GM18867 (cell line): ENCODE results near the gene TOM1L2.
"Not testable (repeated sequence)": the region's sequence is repeated elsewhere in the genome, so short reads cannot be mapped to it uniquely, and the experiment has no call there.

Experiments used
- ATAC-seq: cut with Tn5 transposase; IDR thresholded peaks from one replicate; pipeline ENCODE4 v1.9.1; 2021; ENCODE audit warnings: mild to moderate bottlenecking, moderate library complexity; ENCODE audit not compliant: unreplicated experiment

The TOM1L2 gene

GRCh38 chr17:17944743-17945142, 27.5 kb downstream of the TOM1L2 start:
- no peak for ATAC-seq

- no peak for ATAC-seq
These were observed 28.0 kb downstream of the TOM1L2 start for GRCh38 chr17:17944242-17944641.

- no peak for ATAC-seq
These were observed 28.8 kb downstream of the TOM1L2 start for GRCh38 chr17:17943281-17943984.

GRCh38 chr17:17942846-17943245, 29.4 kb downstream of the TOM1L2 start:
- ATAC-seq, result no peak

DNA sequence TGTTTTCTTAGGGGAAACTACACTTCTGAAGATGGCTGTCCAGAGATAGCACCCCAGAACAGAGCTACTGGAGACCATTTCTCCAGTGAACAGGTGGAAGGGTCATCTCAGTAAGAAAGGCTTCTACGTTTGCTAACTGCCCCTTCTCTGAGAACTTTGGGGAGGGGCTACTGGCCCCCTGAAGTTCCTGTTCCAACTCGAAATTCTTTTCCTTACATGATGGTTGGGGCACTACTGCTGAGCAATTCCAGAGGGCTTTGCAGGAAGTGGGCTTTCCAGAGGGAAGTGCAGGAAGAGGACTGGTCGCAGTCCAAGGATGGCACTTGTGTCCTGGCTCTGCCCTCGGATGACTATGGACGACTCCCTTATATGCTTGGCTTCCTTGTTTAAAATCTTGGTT, 31.2 kb downstream of the TOM1L2 start:
- no peak for ATAC-seq

GRCh38 chr17:17940441-17940911, 31.7 kb downstream of the TOM1L2 start:
- ATAC-seq, result no peak

GRCh38 chr17:17939941-17940340, 32.3 kb downstream of the TOM1L2 start:
- not testable (repeated sequence) for ATAC-seq

DNA sequence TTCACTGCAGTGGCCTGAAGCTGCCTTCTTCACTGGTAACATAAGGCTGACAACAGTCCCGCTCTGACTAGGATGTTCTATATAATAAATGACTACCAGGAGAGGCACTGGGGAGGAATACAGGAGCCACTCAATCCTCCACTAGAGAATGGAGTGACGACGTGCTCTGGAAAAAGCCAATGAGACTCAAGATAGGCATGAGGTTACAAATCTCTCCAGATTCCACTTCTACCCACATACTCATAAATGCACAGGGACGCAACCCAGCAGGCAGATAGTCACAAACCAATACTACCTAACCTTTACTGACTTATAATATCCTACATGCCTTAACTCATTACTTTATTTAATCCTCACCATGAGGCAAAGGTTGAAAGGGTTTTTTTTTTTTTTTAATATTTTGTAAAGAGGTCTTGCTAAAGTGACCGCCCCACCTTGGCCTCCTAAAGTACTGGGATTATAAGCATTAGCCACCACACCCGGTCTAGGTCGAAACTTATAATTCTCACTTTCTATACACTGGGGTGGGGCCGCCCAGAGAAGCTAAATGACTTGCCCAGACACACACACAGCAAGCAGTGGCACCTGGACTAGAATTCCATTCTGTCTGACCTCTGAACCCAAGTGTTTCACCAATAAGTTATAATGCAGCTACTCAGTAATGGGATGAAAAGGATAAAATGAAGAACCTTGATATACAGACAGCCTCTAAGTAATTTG, 33.7 kb downstream of the TOM1L2 start:
- ATAC-seq, result no peak

DNA sequence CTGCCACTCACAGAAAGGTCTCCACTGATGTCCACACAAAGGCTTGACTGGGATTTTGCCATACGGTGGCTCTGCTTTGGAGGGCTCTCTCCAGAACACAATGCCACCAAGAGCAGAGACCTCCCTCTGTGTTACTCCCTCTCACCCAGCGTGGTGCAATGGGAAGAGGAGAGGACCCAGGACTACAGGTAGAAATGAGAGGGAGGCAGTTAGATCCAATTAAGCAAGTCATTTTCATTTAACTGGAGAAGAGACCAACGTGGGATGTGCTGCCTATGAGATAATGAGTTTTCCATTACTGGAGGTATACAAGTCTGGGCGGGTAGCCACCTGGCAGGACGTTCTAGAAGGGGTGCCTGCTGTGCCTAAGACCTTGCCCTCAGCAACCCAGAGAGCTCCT, 34.2 kb downstream of the TOM1L2 start:
- ATAC-seq, result no peak

DNA sequence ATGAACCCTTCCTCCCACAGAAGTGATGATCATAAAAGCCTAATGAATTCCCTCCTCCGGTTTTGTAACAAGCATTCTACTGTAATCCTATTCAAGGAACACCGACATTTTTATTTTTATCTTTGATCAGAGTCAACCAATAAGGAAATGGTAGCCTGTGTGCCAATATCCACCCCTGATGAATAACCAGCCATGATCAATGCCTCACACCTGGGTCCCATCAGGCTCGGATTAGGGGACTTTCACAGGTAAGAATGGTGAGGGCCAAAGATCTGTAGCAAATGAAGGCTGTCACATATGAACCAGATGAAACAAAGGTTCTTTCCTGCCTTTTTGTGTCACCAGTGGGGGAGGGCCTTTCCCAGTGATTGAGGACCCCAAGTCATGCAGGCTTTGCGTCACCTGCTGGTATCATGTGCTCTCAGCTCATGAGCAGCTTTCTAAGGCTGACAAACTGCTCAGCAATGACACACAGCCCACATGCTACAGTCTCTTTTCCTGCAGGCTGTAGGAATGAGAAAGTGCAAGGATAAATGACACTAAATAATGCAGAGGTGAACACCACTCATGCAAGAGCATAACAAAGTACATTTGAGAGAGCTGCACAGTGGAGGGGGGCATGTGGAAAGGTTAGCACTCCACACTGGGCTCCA, 34.9 kb downstream of the TOM1L2 start:
- no peak for ATAC-seq

- no peak for ATAC-seq
These were observed 36.6 kb downstream of the TOM1L2 start for GRCh38 chr17:17935321-17936271.

DNA sequence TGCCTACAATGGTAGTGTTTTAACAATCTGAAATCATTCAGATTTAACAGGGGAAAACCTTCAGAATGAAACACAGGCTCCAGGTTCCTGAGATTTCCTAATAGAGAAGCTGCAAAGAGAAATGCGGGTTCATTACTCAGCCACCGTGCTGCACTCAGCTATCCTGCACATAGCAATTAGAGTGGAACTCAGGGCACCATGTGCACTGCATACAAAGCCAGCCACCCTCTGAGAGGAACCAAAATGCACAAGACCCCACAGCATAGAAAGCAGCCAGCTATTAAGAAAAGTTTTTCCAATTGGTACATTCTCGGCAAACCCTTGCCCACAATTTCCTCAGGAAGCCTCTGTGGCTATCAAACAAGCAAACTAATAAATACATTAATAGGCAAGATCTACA, 37.4 kb downstream of the TOM1L2 start:
- ATAC-seq, result no peak

DNA sequence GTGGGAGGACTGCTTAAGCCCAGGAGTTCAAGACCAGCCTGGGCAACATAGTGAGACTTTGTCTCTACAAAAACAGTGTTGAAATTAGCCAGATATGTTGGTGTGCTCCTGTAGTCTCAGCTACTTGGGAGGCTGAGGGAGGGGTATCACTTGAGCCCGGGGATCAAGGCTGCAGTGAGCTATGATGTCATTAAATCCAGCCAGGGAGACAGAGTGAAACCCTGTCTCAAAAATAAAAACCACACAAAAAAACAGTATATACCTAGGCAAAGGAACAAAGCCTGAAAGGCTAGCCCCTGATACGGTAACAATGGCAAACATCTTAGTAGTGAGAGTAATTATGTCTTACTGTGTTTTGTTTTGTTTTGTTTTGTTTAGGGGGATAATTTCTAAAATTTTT, 38.0 kb downstream of the TOM1L2 start:
- no peak for ATAC-seq

GRCh38 chr17:17933775-17934174, 38.4 kb downstream of the TOM1L2 start:
- ATAC-seq, result no peak

- ATAC-seq, result no peak
These were observed 41.0 kb downstream of the TOM1L2 start for GRCh38 chr17:17931159-17931558.

GRCh38 chr17:17930674-17931073, 41.5 kb downstream of the TOM1L2 start:
- ATAC-seq, result no peak

DNA sequence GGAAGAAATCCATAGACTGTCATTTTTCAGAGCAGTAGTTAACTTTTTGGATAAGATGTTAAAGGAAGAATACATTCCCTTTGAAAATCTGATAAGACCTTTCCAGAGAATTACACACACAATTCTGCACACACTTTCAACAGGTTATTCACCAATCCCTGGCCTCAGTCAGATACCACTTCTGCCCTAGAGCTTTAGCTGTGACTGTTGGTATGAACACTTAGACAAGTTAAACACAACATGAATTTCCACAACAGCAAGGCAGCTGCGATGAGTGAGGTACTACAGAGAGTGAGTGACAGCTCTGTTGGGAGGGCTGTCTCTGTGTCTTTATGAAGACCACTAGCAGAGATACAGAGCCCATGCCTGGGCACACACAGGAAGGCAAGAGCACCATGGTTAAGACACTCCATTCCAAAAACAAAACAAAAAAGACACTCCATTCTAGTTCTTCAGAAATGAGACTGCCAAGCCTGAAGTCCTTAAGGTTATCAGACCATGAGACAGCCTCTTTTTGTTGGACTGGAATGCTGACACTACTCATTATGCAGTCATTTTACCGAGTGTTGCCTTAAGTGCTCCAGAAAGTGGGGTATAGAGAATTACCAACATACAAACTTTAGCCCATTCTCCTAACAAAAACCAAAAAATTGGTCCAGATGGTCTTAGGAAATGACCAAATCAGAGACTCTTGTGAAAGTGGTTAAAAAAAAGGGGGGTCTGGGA, 42.4 kb downstream of the TOM1L2 start:
- no peak for ATAC-seq

- ATAC-seq, result no peak
These were observed 43.6 kb downstream of the TOM1L2 start for GRCh38 chr17:17928398-17929287.

GRCh38 chr17:17926840-17927449, 45.3 kb downstream of the TOM1L2 start:
- no peak for ATAC-seq
